Kidney (tissue), 14 donors: Measurements from ENCODE around the gene TMEM270. TPM values are rescaled to one million over a fixed set of nuclear protein-coding genes. Genes with fewer than 3 reads are reported as not detected.
A peak's percentile ranks its signal among the peaks of the same experiment; 100 is the strongest.

Source experiments
- DNase-seq, 5 donors: peaks; one replicate each; pipeline ENCODE4 v3.0.0-alpha.2; 2013 to 2020
- FAIRE-seq: peaks from 2 replicates; lab custom pipeline; 2012; peaks lifted over from hg19 to GRCh38; lab: Jason Lieb, UNC
- H3K27ac ChIP-seq, 2 donors: one replicate each; pipeline ENCODE4 v1.7.0; 2013; ENCODE audit warnings: low read depth in 2 of 2, low read length in 2 of 2, inconsistent platforms in 1 of 2
- H3K27me3 ChIP-seq: one replicate; pipeline ENCODE4 v1.7.1; 2013; ENCODE audit warnings: low read length, inconsistent platforms; ENCODE audit not compliant: control insufficient read depth, insufficient read depth
- H3K36me3 ChIP-seq, 3 donors: one replicate each; pipeline versions ENCODE4 v1.7.0 to v1.7.1; 2013; ENCODE audit warnings: low read length in 3 of 3, control low read depth in 1 of 3, inconsistent platforms in 1 of 3; ENCODE audit not compliant: insufficient read depth in 3 of 3, control insufficient read depth in 2 of 3
- H3K4me1 ChIP-seq, 3 donors: one replicate each; pipeline versions ENCODE4 v1.7.0 to v1.7.1; 2013; ENCODE audit warnings: low read length in 3 of 3, inconsistent platforms in 1 of 3, low read depth in 1 of 3; ENCODE audit not compliant: control insufficient read depth in 2 of 3, insufficient read depth in 2 of 3
- H3K4me3 ChIP-seq, 3 donors: one replicate each; pipeline versions ENCODE4 v1.7.0 to v1.8.1; 2013; ENCODE audit warnings: low read length in 3 of 3, control low read depth in 1 of 3, inconsistent platforms in 1 of 3
- H3K9ac ChIP-seq, 3 donors: one replicate each; pipeline versions ENCODE4 v1.7.0 to v1.7.1; 2013; ENCODE audit warnings: low read length in 3 of 3, control low read depth in 1 of 3, inconsistent platforms in 1 of 3
- H3K9me3 ChIP-seq, 3 donors: one replicate each; pipeline versions ENCODE4 v1.7.0 to v1.7.1; 2013; ENCODE audit warnings: low read length in 3 of 3, control low read depth in 1 of 3, inconsistent platforms in 1 of 3; ENCODE audit not compliant: control insufficient read depth in 2 of 3, insufficient read depth in 1 of 3
- CTCF ChIP-seq: IDR thresholded peaks from 3 replicates; pipeline ENCODE4 v1.5.1; 2012; ENCODE audit warnings: mild to moderate bottlenecking, moderate library complexity, borderline replicate concordance; ENCODE audit not compliant: insufficient read depth; ENCODE audit errors: extremely low read depth
- intact Hi-C: fragments of 100-400 bp; cut with DNase I; formaldehyde crosslinking; loops from one replicate; pipeline ENCODE4 v1.11.1; 2022
- polyA plus RNA-seq: library from polyadenylated mRNA; stranded (reverse); fragments of 350-450 nt; fragmentation: Illumina TruSeq; extraction: RNeasy Lipid Tissue Mini Kit (QIAGEN cat#74804); gene quantifications from one replicate; pipeline ENCODE4 v1.2.3, GENCODE V29; 2014; ENCODE audit warnings: low read depth, low replicate concordance; ENCODE audit not compliant: insufficient read depth
- total RNA-seq: library from RNA; stranded (reverse); fragmentation: NEBNext Ultra II Directional; extraction: Animal tissue kit (Norgen Biotek cat#: 25700); gene quantifications from one replicate; pipeline ENCODE4 v1.2.1, GENCODE V29; 2021
- donor health status: control.
- donor health status: control.
- donor health status: control.
- donor health status: control.
- donor health status: control.
- donor health status: DM: yes; HTN: yes; CAD: no.
- donor health status: Normal renal cell carcinoma (clear cell type).

Gene TMEM270
- total and polyA plus RNA-seq, 2 donors from 2014 or later: 0.50 TPM; not detected in 1

DNA sequence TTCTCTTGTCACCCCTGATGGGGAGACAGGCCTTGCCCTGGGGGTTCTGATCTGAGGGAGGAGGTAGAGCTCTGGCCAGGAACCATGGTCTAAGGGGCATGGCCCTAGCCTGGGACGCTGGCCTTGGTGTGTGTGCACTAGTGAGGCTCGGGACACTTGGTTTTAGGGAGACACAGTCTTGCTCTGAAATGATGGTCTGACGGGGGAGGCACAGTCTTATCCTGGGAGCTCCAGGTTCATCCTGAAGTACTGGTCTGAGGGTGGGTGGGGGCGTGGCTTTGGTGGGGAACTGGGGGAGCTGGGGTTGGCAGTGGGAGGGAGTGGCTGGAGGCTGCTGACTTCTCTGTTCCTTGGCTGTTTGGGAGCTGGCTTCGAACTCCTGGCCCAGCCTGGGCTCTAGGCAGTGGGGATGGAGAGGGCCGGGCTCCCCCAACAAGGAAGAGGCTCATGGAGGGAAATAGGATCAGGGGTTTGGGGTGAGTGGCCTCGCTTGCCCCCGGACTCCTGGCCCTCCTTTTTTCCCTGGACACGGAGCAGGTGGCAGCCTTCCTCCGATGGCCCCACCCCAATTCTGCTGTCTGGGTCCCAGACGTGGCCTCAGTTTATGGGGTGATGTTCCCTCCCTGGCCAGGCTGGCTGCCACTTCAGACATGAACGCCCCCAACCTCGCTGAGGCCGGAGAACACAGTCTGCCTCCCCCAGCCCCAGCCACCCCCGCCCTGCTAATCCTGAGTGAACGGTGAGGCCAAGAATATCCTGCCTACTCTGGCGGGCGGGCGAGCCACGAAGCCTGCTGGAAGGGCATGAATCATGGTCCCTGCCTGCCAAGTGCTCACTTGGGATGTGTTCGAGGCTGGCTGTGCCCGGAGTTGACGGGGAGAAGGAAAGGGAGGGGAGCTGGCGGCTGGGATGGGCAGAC lies 43.5 kb downstream of the TMEM270 start:
- intact Hi-C loops: no loop called here
- no peak overlapping the region for H3K27ac ChIP-seq
- DNase-seq (peak in 2 of 5 donors; percentile 38 to 47), FAIRE-seq (no peak)
- H3K4me3 ChIP-seq: no peak overlapping the region
- H3K4me1 ChIP-seq: peaks cover 0 to 1% (median 0%) of the 10 kb centered on the region in 3 donors
- no peaks in the 10 kb centered on the region for H3K9me3 ChIP-seq
- H3K27me3 ChIP-seq: no peaks in the 10 kb centered on the region
- H3K9ac ChIP-seq: no peak overlapping the region
- no peak for TF ChIP-seq CTCF
- no peaks in the 10 kb centered on the region for H3K36me3 ChIP-seq

DNA sequence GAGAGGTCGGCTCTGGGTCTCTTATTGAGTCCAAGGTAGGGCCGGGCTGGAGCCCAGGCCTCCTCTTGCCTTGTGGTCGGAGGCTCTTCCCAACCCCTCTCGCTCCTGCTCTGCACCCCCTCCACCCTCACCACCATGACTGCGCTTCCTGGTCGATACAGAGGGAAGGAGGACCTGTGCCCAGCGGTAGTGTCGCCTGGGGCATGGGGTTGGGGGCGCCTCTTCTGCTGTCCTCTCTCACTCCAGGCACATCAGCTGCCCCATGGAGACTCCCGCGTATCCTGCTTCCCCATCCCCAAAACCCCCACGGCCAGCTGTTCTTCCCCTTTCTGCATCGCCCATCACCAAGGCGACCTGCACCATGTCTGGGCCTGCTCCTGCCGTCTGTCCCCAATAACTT lies 44.4 kb downstream of the TMEM270 start:
- H3K4me1 ChIP-seq: peaks cover 0 to 3% (median 0%) of the 10 kb centered on the region in 3 donors
- no peak for TF ChIP-seq CTCF
- H3K27me3 ChIP-seq: no peaks in the 10 kb centered on the region
- H3K4me3 ChIP-seq: no peak overlapping the region
- intact Hi-C loops: no loop called here
- H3K36me3 ChIP-seq: no peaks in the 10 kb centered on the region
- H3K9ac ChIP-seq: no peak overlapping the region
- H3K27ac ChIP-seq: no peak overlapping the region
- peak in 1 of 5 donors; percentile 58 for DNase-seq
- H3K9me3 ChIP-seq: no peaks in the 10 kb centered on the region
- FAIRE-seq: no peak

DNA sequence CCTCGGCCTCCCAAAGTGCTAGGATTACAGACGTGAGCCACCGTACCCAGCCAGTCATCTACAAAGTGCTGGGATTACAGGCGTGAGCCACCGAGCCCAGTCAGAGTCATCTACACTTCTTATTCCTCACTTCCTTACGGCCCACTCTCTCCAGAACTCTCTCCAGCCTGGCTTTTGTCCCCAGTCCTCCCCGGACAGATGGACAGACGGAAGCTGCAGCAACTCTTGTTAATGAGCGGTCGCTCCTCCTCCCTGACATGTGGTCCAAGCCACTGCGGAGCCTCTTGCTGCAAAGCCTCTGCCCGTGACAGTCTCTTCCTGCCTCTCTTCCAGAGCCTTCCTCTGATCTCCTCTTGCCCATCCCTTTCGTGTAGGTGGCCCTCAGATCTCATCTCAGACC lies 45.9 kb downstream of the TMEM270 start:
- H3K9me3 ChIP-seq: no peaks in the 10 kb centered on the region
- H3K4me1 ChIP-seq: peaks cover 0 to 3% (median 0%) of the 10 kb centered on the region in 3 donors
- H3K27me3 ChIP-seq: no peaks in the 10 kb centered on the region
- H3K9ac ChIP-seq: no peak overlapping the region
- DNase-seq: peak in 1 of 5 donors; percentile 51
- H3K4me3 ChIP-seq: no peak overlapping the region
- H3K36me3 ChIP-seq: no peaks in the 10 kb centered on the region
- no peak for FAIRE-seq
- intact Hi-C loops: no loop called here
- no peak for TF ChIP-seq CTCF
- no peak overlapping the region for H3K27ac ChIP-seq
